ENCODE results near the gene MTAP.

Gene MTAP

DNA sequence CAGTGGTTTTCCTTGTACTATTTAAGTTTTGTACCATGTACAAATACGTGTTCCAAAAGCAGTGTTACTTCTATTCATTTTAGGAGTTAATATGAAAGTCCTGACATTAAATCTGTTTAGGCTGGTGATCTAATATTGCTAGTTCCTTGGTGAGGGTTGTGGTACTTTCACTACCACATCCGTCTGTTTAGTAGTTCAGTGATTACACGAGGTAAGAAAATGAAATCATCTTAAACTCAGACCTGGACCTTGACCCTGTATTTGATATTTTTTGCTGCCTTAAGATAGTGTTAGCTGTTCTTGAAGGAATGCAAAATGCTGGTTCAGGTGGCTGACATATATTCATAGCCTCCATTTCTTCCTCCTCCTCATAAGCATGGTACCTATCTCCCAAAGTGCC, 50.3 kb downstream of the MTAP start:
- no peak for DNase-seq (ENCODE audit: low read depth in 3 of 3)

DNA sequence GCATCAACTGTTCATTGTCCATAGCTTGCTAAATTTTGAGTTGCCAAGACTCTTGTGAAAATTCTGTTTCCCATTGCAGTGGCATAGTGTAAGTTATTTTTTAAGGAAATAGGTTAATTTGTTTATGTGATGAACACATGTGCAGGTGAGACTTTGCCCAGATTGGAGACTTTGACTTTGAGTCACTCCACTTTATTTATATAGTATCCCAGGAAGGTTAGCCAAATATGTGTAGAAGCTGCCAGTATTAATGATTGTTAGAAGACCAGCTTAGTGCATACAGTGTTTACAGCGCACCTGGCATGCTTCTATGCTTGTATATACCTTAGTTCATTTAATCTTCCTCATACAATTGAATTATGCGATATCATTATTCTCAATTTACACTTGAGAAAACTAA, 51.0 kb downstream of the MTAP start:
- no peak for DNase-seq (ENCODE audit: low read depth in 3 of 3)

DNA sequence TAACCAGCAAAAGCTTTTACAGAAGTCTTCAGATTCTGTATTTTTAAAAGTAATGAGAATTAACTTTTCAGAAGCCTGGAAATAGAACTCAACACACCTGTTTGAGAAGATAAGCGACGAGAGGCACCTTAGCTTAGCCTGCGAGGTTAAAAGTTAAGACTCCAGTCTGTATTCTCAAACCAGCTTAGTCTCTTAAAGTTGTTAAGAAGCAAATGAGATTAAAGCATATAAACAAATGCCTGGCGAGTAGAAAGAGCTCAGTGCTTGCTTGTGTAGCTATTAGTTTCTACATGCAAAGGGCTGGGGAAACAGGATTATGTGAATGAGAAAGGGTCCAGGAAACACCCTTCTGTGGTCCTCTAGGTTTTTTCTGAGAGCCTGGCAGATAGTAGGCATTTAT, 51.7 kb downstream of the MTAP start:
- no peak for DNase-seq (ENCODE audit: low read depth in 3 of 3)

DNA sequence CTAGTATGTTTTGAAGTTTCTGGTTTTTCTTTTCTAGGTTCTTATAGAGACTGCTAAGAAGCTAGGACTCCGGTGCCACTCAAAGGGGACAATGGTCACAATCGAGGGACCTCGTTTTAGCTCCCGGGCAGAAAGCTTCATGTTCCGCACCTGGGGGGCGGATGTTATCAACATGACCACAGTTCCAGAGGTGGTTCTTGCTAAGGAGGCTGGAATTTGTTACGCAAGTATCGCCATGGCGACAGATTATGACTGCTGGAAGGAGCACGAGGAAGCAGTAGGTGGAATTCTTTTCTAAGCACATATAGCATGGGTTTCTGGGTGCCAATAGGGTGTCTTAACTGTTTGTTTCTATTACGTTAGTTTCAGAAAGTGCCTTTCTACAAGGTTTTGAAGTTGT, 52.2 kb downstream of the MTAP start:
- no peak for DNase-seq (ENCODE audit: low read depth in 3 of 3)

DNA sequence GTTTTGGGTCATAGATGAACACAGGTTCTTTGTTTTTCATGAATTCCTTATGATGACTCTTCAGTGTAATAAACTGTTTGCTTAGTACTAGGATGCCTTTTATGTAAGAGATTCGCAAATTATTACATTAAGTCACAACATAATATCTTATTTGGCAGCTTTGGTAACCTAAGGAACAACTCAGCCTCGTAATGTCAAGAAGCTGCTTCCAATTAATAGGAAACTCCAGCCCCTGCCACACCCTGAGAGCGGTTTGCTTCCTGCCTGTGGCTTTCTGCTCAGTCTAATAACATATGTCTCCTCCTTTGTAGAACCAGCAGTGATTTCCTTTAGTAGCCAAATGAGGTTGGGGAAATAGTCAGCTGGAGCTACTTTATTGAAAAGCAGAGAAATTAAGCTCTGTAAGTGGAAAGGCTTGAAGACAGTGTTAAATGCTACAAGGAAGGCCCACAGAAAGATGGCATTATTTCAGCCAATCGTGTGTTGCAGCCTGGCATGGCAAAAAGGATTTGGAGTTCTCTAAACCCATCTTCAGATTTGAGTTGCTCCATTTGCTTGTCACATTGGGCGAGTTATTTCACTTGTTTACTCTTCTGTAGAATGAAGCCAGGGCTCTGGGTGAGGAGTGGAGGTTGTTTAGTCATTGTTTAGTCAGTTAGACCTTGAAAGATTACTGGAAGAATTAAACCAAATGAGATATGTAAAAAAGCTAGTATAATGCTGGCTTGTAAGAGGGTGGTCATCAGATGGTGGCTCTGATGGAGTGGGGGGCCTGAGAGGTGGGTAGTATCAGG, 54.1 kb downstream of the MTAP start:
- no peak for DNase-seq (ENCODE audit: low read depth in 3 of 3)

DNA sequence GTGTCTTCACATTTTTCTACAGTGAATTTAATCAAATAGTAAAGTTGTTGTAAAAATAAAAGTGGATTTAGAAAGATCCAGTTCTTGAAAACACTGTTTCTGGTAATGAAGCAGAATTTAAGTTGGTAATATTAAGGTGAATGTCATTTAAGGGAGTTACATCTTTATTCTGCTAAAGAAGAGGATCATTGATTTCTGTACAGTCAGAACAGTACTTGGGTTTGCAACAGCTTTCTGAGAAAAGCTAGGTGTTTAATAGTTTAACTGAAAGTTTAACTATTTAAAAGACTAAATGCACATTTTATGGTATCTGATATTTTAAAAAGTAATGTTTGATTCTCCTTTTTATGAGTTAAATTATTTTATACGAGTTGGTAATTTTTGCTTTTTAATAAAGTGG, 60.4 kb downstream of the MTAP start:
- no peak for DNase-seq (ENCODE audit: low read depth in 3 of 3)

DNA sequence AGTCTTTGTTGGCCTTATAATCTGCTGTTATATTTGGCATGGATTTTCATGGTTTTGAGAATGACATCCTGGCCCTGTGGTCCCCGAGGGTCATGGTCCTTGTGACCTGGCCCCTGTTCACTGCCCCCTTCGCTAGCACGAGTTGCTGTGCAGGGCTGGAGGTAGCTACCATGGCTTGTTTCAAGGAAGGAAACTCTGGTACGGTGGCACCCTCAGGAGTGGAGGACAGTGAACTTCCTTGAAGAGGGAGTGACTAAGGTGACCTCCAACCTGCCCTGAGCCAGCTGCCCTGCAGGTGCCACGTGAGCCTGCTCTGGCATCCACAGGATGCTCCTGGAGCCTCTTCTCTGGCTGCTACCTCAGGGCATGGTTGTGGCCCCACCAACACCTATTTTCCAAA, 62.1 kb downstream of the MTAP start:
- DNase-seq (ENCODE audit: low read depth in 3 of 3) = no peak

DNA sequence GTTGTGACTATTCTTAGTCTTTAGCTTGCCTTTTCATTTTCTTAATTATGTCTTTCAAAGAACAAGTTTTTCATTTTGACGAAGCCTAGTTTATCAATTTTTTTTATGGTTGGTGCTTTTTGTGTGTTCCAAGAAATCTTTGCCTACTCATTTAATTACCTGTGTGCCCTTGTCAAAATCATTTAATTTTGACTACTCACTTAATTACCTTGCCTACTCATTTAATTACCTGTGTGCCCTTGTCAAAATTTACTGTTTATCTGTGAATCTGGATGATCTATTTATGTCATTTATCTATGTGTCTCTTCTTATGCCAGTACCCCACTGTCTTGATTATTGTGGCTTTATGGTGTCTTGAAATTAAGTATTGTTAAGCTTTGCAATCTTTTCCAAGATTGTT, 63.9 kb downstream of the MTAP start:
- DNase-seq (ENCODE audit: low read depth in 3 of 3) = no peak

DNA sequence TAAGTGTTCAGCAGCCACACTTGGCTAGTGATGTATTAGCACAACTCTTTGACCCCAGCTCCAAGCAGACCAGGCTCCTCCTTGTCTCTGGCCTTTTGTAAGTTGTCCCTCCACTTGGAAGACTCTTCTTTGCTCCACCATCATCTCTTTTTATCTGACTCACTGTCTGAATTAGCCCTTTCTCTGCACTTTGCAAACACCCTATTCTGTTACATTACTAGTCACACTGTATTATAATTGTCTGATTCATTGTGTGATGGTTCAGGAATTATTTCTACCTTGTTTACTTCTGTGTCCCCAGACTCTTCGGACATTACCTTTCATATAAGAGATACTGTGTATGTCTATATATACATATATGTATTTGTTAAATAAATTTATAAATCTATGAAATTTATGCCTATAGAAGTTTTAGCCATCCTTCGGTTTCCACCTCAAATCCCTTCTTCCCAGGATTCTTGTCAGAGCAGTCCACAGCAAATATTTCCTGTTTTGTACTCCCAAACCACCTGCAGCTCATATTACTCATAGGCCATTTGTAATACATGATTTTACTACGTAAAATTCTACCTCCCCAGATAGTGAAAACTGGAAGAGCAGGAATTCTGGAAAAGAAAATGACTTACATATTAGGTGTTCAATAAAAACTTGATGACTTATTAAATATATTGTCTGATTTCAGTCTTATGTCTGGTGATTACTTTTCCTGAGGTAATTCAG, 69.0 kb downstream of the MTAP start:
- DNase-seq (ENCODE audit: low read depth in 3 of 3) = no peak

DNA sequence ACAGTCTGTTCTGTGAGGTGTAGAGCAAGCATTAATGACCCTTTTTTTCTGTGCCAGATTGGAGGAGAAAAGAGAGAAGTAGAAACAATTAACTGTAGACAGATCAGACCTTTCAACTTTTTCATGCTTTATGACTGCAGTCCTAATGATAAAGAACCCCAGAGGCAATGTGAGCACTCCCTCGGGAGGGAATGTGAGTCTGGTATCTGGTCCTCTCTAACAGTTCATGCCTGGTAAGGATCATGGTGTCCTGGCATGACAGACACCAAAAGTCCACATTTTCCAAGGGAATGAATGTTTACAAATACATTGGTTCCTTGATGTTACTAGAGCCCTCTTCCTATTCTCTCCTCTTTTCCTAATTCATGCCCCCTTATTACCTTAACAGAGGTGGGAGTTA, 70.3 kb downstream of the MTAP start:
- no peak for DNase-seq (ENCODE audit: low read depth in 3 of 3)

DNA sequence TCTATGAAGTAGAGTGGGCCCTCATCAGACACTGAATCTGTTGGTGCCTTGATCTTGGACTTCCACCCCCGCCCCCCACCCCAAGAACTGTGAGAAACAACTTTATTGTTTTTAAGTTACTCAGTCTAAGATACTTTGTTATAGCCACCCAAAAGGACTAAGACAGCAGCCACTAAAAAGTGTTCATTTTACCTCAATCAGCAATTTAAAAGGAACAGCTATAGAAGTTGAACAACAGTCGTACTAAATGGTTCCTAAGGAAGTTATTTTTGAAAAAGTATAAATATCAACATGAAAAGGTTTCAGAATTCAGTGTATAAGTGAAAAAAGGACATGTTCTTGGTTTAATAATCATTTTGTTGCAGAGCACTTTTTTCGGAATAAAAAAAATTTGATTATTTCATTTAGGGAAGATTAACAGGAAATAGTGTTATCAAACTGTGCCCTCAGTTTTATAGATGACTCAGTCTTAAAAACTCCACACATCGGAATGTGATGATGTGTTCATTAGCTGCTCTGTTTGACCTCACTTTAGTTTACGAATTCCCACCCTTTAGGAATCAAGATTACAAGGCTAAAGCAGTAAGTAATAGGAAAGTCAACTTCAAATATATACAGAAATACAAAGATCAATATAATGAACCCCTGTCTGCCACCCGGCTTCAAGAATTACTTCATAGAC, 71.2 kb downstream of the MTAP start:
- DNase-seq (ENCODE audit: low read depth in 3 of 3) = no peak

DNA sequence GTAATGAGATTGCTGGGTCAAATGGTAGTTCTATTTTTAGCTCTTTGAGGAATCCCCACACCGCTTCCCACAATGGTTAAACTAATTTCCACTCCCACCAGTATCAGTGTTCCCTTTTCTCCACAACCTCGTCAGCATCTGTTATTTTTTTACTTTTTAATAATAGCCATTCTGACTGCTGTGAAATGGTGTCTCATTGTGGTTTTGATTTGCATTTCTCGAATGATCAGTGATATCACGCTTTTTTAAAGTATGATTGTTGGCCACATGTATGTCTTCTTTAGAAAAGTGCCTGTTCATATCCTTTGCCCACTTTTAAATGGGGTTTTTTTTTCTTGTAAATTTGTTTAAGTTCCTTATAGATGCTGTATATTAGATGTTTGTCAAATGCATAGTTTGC, 73.5 kb downstream of the MTAP start:
- DNase-seq (ENCODE audit: low read depth in 3 of 3) = no peak

DNA sequence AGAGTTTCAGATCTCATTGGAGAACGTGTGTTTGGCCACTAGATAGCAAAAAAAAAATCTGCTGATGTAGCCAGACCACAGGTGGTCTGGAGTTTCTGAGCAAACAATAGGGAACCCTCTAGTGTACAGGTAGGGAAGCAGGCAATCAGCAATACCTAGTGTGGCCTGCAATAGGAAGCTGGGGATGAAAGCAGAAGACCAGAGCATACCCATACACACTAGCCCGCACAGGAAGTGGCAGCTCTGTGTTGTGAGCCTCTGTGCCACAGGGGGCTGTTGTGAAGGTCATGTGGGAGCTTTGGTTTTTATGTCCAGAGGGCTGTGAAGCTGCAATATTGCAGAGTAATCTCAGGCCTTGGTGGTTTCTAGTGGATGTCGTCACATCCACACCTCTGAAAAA, 81.2 kb downstream of the MTAP start:
- no peak for DNase-seq (ENCODE audit: low read depth in 3 of 3)

DNA sequence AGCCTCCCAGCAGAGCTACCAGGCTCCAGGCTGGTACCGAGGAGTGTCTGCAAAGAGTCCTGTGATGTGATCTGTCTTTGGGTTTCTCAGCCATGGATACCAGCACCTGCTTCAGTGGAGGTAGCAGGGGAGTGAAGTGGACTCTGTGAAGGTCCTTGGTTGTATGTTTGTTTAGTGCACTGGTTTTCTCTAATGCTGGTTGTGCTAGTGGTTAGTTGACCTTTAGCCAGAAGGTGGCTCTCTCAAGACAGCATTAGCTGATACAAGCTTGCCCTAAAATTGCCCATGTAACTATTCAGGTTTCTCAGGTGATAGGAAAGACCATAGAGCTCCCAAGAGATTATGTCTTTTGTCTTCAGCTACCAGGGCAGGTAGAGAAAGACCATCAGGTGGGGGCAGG, 87.2 kb downstream of the MTAP start:
- no peak for DNase-seq (ENCODE audit: low read depth in 3 of 3)

DNA sequence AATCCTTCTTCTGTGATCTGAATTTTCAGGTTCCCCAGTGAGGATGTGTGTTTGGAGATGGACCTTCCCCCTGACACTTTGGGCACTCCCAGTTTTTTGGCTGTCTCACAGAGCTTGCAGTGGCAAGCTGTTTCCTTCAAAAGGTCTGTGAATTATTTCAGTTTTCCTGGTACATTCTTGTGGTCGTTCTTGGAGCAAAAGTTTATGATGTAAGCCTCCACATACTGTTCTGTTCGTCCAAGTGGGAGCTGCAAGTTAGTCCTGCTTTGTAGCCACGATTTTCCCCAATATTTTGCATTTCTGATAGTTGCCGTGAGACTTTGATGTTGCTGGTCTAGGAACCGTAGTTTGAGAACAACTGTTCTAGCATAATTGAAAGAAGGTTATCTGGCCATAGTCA, 88.3 kb downstream of the MTAP start:
- DNase-seq (ENCODE audit: low read depth in 3 of 3) = no peak

DNA sequence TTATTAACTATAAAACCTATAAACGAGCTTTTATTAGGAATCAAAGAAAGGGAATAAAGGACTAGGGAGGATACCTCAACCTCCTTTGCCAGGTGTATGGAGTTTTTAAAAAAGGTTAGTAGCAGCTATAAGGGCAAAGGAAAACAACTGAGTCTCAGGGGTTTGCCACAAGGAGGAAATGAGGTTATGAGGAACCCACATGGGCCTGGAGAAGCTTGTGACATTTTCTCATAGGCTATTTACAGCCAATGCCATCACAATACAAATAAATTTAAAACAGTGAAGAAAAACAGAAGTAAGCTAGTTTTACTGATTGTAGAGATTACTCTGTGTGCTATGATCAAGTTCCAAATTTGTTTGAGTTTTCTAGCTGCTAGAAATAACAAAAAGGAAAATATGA, 99.1 kb downstream of the MTAP start:
- no peak for DNase-seq (ENCODE audit: low read depth in 3 of 3)

DNA sequence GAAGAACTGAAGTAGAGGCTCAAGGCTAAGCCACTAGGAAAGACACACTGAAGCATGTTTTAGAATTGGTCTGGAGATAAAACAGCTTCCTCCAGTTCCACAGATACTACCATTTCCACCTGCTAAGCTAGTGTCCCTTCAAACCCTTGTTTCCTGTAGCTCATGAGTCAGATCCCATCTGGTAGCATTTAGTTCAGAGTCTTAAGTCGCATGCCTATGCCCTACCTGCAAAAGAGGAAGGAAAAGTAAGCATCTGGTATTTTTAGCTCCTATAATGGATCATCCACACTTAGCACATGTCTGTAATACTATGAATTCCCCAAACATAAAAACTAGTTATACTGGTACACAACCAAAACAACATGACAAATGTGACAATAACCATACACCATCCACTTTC, 99.7 kb downstream of the MTAP start:
- no peak for DNase-seq (ENCODE audit: low read depth in 3 of 3)

DNA sequence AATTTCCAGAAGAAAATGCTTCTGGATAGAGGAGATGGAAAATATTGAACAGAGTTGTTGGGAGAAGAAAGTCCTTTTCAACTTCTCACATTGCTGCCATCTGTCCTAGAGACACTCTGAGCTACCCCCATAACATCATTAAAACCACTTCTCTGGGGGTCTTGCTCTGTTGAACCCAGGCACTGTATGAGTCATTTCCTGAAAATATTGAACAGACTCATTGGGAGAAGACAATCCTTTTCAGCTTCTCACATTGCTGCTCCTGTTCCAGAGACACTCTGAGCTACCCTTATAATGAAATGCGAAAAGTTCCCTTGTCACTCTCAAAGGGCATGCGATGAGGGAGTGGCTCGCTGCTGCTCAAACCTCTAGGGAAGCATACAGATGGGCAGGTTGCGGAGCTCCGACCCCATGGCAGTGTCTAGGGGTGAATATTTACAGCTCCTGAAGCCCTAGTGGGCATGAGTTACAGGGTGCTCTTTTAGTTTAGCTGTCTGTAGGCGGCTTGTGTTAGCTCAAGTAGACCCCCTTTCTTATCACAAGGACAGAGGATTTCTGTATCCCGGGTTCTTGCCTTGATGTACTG, 101.0 kb downstream of the MTAP start:
- DNase-seq (ENCODE audit: low read depth in 3 of 3) = no peak

DNA sequence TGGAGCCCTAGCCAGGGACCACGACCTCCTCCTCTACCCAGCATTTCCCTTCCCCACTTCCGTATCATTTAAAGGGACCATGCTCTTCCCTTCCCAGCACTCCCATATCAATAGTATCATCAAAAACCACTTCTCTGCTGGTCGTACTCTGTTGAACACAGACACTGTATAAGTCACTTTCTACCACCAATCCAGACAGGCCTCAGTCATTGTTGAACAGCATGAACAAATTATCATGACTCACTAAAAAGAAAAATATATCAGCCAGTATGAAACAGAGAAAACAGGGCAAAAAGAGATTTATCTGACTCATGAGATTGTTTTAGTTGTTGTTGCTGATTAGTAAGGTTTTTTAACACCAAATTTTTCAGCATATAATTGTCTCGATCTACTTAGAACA, 101.9 kb downstream of the MTAP start:
- no peak for DNase-seq (ENCODE audit: low read depth in 3 of 3)

DNA sequence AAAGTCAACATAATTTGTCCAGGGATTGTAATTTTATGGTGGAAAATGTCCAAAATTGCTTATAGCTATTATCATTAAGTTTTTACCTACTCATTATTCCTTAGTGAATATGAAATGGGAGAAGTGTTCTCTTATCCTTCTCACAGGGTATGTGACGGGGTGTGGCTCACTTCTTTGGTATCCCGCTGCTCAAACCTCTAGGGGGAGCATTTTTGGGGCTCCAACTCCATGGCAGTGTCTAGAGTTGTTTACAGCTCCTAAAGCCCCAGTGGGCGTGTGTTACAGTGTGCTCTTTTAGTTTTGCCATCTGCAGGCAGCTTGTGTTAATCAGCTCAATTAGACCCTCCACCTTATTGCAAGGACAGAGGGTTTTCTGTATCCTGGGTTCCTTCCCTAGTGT, 102.3 kb downstream of the MTAP start:
- no peak for DNase-seq (ENCODE audit: low read depth in 3 of 3)

DNA sequence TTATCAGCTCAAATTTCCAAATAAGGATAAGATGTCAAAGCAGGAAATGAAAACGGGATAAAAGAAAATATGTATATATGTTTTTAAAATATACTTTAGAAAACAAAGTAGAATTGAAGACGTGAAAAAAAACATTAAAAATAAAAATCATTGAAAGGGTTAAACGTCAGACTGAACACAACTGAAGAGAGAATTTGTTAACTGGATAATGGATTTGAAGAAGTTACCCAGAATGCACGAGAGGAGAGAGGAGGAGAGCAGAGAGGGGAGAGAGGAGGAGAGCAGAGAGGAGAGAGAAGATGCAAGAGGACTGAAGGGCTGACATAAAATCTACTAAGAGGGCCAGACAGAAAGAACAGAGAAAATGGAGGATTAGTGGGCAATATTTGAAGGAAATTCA, 103.8 kb downstream of the MTAP start:
- no peak for DNase-seq (ENCODE audit: low read depth in 3 of 3)

DNA sequence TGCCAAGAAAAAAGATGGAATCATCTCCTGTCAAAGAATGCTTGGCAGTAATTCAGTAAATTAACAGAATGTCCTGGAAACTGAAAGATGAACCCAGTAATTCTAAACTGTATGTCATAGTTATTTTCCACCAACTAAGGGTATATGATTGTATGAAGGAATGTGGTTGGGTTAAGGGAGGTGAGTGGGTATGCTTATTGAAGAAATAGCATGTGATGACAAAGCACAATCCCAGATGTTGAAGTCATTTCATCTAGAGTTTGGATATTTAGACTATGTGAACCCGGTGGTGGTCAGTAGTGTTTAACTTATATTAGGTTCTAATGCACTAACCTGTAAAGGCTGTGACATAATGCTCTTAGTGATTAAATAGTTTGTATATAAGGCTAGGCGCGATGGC, 104.4 kb downstream of the MTAP start:
- no peak for DNase-seq (ENCODE audit: low read depth in 3 of 3)
